GM12874 (cell line): ENCODE measurements around the gene GOLM1.

Experiments
- CTCF ChIP-seq: IDR thresholded peaks from 2 replicates; pipeline ENCODE4 v1.5.1; 2011; ENCODE audit warnings: low read depth, mild to moderate bottlenecking, control low read depth, low read length, moderate library complexity; ENCODE audit not compliant: insufficient read depth

GOLM1 gene

GRCh38 chr9:86046930-86047341, 52.4 kb downstream of the GOLM1 start:
- no peak for TF ChIP-seq CTCF

DNA sequence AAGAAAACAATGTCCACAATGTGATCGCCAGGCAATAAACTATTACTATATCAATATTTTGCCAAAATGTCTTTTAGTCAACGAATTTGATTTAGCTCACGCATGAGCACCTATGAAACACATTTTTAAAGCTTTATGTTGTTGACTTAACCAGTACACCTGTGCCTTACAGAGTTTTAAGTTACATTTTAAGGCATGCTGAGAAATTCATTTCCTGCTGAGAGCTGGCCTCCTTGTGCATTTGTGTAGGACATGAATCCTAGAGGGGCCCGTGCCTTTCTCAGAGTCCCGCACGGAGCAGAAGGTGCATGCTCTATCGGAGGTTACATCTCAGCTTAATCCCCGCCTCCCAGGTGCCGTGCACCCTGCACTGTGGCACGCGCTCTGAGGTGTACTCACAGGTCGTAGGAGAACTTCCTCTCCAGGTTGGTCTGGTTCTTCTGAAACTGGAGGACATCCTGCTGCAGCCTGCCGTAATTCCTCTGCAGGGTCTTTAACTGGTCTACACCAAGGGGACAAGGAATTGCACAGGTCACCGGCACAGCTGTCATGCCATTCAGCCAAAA, 53.2 kb downstream of the GOLM1 start:
- no peak for TF ChIP-seq CTCF

GRCh38 chr9:86045654-86046053, 53.7 kb downstream of the GOLM1 start:
- no peak for TF ChIP-seq CTCF

- no peak for TF ChIP-seq CTCF
Measured at GRCh38 chr9:86043999-86044398, 55.4 kb downstream of the GOLM1 start.

DNA sequence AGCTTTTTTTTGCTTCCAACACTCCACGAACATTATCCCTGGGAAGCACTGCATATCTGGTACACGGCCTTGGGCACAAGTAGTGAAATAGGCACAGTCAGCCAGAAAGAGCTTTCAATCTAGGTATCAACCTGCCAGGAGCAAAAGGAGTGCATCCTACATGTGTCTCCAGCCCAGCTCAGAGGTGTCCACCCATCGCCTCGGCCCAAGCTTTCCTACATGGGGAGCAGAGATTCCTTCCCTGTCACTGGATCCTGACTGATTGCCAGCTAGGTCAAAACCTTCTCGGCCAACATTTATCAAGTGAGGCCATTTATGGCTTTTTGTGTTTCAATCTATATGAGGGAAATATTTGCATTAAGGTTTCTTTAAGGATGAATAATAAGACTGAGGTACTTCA, 55.8 kb downstream of the GOLM1 start:
- TF ChIP-seq CTCF: no peak

- TF ChIP-seq CTCF: no peak
Measured at GRCh38 chr9:86042199-86042978, 57.0 kb downstream of the GOLM1 start.

GRCh38 chr9:86041311-86041741, 58.0 kb downstream of the GOLM1 start:
- TF ChIP-seq CTCF: no peak
